Activated CD8-positive, alpha-beta T cell treated with anti-CD3 and anti-CD28 coated beads for 36 hours (primary cell): Measurements from ENCODE around the gene FANCE. TPM values are rescaled to one million over a fixed set of nuclear protein-coding genes. Genes with fewer than 3 reads are reported as not detected.
"Not testable (repeated sequence)": the region's sequence is repeated elsewhere in the genome, so short reads cannot be mapped to it uniquely, and the experiment has no call there.

Experiments used
- ATAC-seq: fragments of 200-7000 bp; cut with Tn5 transposase; one replicate; pipeline ENCODE4 v1.10.0; 2021; ENCODE audit warnings: mild to moderate bottlenecking, moderate library complexity
- CTCF ChIA-PET: fragments of 350-600 bp; sonication (Branson Sonifier 250); formaldehyde crosslinking; loops from one replicate; lab custom pipeline; 2021; ENCODE audit warnings: antibody characterized with exemption; lab: Charles Lee
- POLR2A ChIA-PET: fragments of 350-600 bp; sonication (Branson Sonifier 250); formaldehyde crosslinking; loops from one replicate; lab custom pipeline; 2021; ENCODE audit warnings: antibody characterized with exemption; lab: Charles Lee
- DNase-seq: peaks from one replicate; pipeline ENCODE4 v3.0.0-alpha.2; 2020
- H3K27ac Mint-ChIP-seq: one replicate; pipeline ENCODE4 v1.8.0; 2021; ENCODE audit warnings: mild to moderate bottlenecking, mixed read lengths
- H3K27me3 Mint-ChIP-seq: one replicate; pipeline ENCODE4 v1.8.0; 2021; ENCODE audit warnings: mixed read lengths
- H3K36me3 Mint-ChIP-seq: one replicate; pipeline ENCODE4 v1.8.0; 2021; ENCODE audit warnings: low read depth, mixed read lengths
- H3K4me1 Mint-ChIP-seq: one replicate; pipeline ENCODE4 v1.8.0; 2021; ENCODE audit warnings: low read depth, mixed read lengths
- H3K4me3 Mint-ChIP-seq: one replicate; pipeline ENCODE4 v1.8.0; 2021; ENCODE audit warnings: mild to moderate bottlenecking, moderate library complexity, mixed read lengths
- H3K9me3 Mint-ChIP-seq: one replicate; pipeline ENCODE4 v1.8.0; 2021; ENCODE audit warnings: mixed read lengths
- CTCF ChIP-seq: fragments of 200-600 bp; IDR thresholded peaks from one replicate; pipeline ENCODE4 v1.8.0; 2022; ENCODE audit warnings: antibody characterized with exemption, mild to moderate bottlenecking
- intact Hi-C: fragments of 100-400 bp; cut with micrococcal nuclease; formaldehyde crosslinking; loops from one replicate; pipeline ENCODE4 v1.10.0; 2022
- total RNA-seq, 2 experiments: library from RNA; stranded (reverse); gene quantifications; one replicate each; pipeline ENCODE4 v1.2.3, GENCODE V29; 2021

The FANCE gene
- total RNA-seq, 2 experiments from 2014 or later: 18.8 to 19.4 TPM

- POLR2A ChIA-PET: interaction anchor here (1.2 to 1.4 kb wide), 2 partner anchors 31 to 93 kb away, joined by 3 to 4 read pairs; no protein-coding TSS in a partner anchor
- no peak overlapping the region for H3K27ac Mint-ChIP-seq
- ATAC-seq: no peak
- H3K9me3 Mint-ChIP-seq: no peaks in the 10 kb centered on the region
- no peaks in the 10 kb centered on the region for H3K4me1 Mint-ChIP-seq
- H3K27me3 Mint-ChIP-seq: no peaks in the 10 kb centered on the region
- intact Hi-C loops: no loop called here
- CTCF ChIA-PET: interaction anchor here (0.6 to 4.2 kb wide), 3 partner anchors 13 to 143 kb away, joined by 3 to 23 read pairs (median 3); partner anchors contain the start of gene RPL10A
- H3K4me3 Mint-ChIP-seq: no peak overlapping the region
- no peak for DNase-seq
- H3K36me3 Mint-ChIP-seq: no peaks in the 10 kb centered on the region
- TF ChIP-seq CTCF: no peak
Measured at GRCh38 chr6:35436071-35436857, 15.9 kb upstream of the FANCE start.

- H3K36me3 Mint-ChIP-seq, H3K4me1 Mint-ChIP-seq, intact Hi-C loops, ATAC-seq, DNase-seq, H3K27ac Mint-ChIP-seq, H3K27me3 Mint-ChIP-seq, H3K9me3 Mint-ChIP-seq, H3K4me3 Mint-ChIP-seq: not testable (repeated sequence)
- ChIA-PET CTCF (interaction anchor here (4.2 kb wide), 1 partner anchor 10 kb away, joined by 23 read pairs; no protein-coding TSS in a partner anchor), POLR2A (interaction anchor here (0.6 kb wide), 1 partner anchor 16 kb away, joined by 3 read pairs; no protein-coding TSS in a partner anchor)
Measured at GRCh38 chr6:35438378-35439065, 13.6 kb upstream of the FANCE start.

- H3K4me3 Mint-ChIP-seq: no peak overlapping the region
- DNase-seq: no peak
- TF ChIP-seq CTCF: no peak
- H3K4me1 Mint-ChIP-seq: no peaks in the 10 kb centered on the region
- ChIA-PET CTCF (no interaction called here), POLR2A (no interaction called here)
- no peaks in the 10 kb centered on the region for H3K9me3 Mint-ChIP-seq
- ATAC-seq: no peak
- H3K27me3 Mint-ChIP-seq: no peaks in the 10 kb centered on the region
- no peaks in the 10 kb centered on the region for H3K36me3 Mint-ChIP-seq
- H3K27ac Mint-ChIP-seq: no peak overlapping the region
- intact Hi-C loops: no loop called here
Measured at GRCh38 chr6:35439308-35439707, 12.8 kb upstream of the FANCE start.

GRCh38 chr6:35441205-35441604 lies 10.9 kb upstream of the FANCE start:
- DNase-seq (no peak), ATAC-seq (no peak)
- no peak overlapping the region for H3K27ac Mint-ChIP-seq
- no peaks in the 10 kb centered on the region for H3K36me3 Mint-ChIP-seq
- H3K9me3 Mint-ChIP-seq: no peaks in the 10 kb centered on the region
- no peak for TF ChIP-seq CTCF
- ChIA-PET POLR2A (interaction anchor here (1.3 kb wide), 1 partner anchor 96 kb away, joined by 3 read pairs; no protein-coding TSS in a partner anchor), CTCF (no interaction called here)
- intact Hi-C loops: no loop called here
- H3K4me1 Mint-ChIP-seq: peaks cover 4% of the 10 kb centered on the region
- H3K4me3 Mint-ChIP-seq: no peak overlapping the region
- H3K27me3 Mint-ChIP-seq: no peaks in the 10 kb centered on the region

GRCh38 chr6:35441642-35442041 lies 10.5 kb upstream of the FANCE start:
- ChIA-PET POLR2A (interaction anchor here (1.3 kb wide), 1 partner anchor 97 kb away, joined by 3 read pairs; no protein-coding TSS in a partner anchor), CTCF (no interaction called here)
- ATAC-seq: no peak

More at GRCh38 chr6:35441642-35442041, 10.5 kb upstream of the FANCE start:
- H3K4me1 Mint-ChIP-seq: peaks cover 4% of the 10 kb centered on the region
- DNase-seq: no peak
- H3K27ac Mint-ChIP-seq: no peak overlapping the region
- H3K36me3 Mint-ChIP-seq: no peaks in the 10 kb centered on the region
- TF ChIP-seq CTCF: no peak
- H3K9me3 Mint-ChIP-seq: no peaks in the 10 kb centered on the region
- H3K27me3 Mint-ChIP-seq: no peaks in the 10 kb centered on the region
- intact Hi-C loops: no loop called here
- no peak overlapping the region for H3K4me3 Mint-ChIP-seq
